ENCODE data around the gene PLCXD1.
"Not testable (repeated sequence)": the region's sequence is repeated elsewhere in the genome, so short reads cannot be mapped to it uniquely, and the experiment has no call there.

The PLCXD1 gene

GRCh38 chrX:250965-251364 lies 30.2 kb upstream of the PLCXD1 start:
- TF ChIP-seq EZH2 (IDR thresholded peaks at IDR 0.05; ENCODE audit: borderline replicate concordance, low read length): no peak
- TF ChIP-seq CTCF (IDR thresholded peaks at IDR 0.05; ENCODE audit: low read length): no peak
- H3K4me1 ChIP-seq (ENCODE audit: insufficient read depth, low read length, severe bottlenecking): peaks cover 12% of the 10 kb centered on the region
- no peaks in the 10 kb centered on the region for H3K36me3 ChIP-seq (ENCODE audit: insufficient read depth, low read length)
- H4K20me1 ChIP-seq (ENCODE audit: insufficient read depth, low read length): no peaks in the 10 kb centered on the region
- H3K9me2 ChIP-seq (ENCODE audit: low read depth, low read length): no peaks in the 10 kb centered on the region
- H3K4me2 ChIP-seq (ENCODE audit: low read length): peak overlapping the region; percentile 43; the same call in 1 of the 2 replicates
- H2AFZ ChIP-seq (ENCODE audit: low read length): 0 out of 2 replicates have a peak overlapping the region, but pooled peaks have one; percentile 20
- H3K27ac ChIP-seq (ENCODE audit: low read depth, low read length, poor library complexity, severe bottlenecking): peak overlapping the region; percentile 72
- H3K9ac ChIP-seq (ENCODE audit: low read length): peak overlapping the region; percentile 33; the same call in 1 of the 2 replicates
- H3F3A ChIP-seq (ENCODE audit: insufficient read depth, low read length): no peaks in the 10 kb centered on the region
- H3K27me3 ChIP-seq (ENCODE audit: insufficient read depth, low read length): no peaks in the 10 kb centered on the region
- H3K79me2 ChIP-seq (ENCODE audit: insufficient read depth, low read length): no peaks in the 10 kb centered on the region
- H3K9me3 ChIP-seq (ENCODE audit: low read length): no peaks in the 10 kb centered on the region
- H3K4me3 ChIP-seq (ENCODE audit: low read depth, low read length, poor library complexity, severe bottlenecking): peak overlapping the region; percentile 33

GRCh38 chrX:251396-252243 lies 29.6 kb upstream of the PLCXD1 start:
- H3F3A ChIP-seq (ENCODE audit: insufficient read depth, low read length); H3K9me3 ChIP-seq (ENCODE audit: low read length); H3K27me3 ChIP-seq (ENCODE audit: insufficient read depth, low read length); H3K36me3 ChIP-seq (ENCODE audit: insufficient read depth, low read length); H3K79me2 ChIP-seq (ENCODE audit: insufficient read depth, low read length); H3K9me2 ChIP-seq (ENCODE audit: low read depth, low read length); H4K20me1 ChIP-seq (ENCODE audit: insufficient read depth, low read length): not testable (repeated sequence)
- Histone ChIP-seq H3K9ac (ENCODE audit: low read length) (peak overlapping the region; percentile 33; the same call in 1 of the 2 replicates), H3K27ac (ENCODE audit: low read depth, low read length, poor library complexity, severe bottlenecking) (peak overlapping the region; percentile 72), H2AFZ (ENCODE audit: low read length) (0 out of 2 replicates have a peak overlapping the region, but pooled peaks have one; percentile 20), H3K4me3 (ENCODE audit: low read depth, low read length, poor library complexity, severe bottlenecking) (peak overlapping the region; percentile 33), H3K4me1 (ENCODE audit: insufficient read depth, low read length, severe bottlenecking) (peaks cover 12% of the 10 kb centered on the region), H3K4me2 (ENCODE audit: low read length) (peak overlapping the region; percentile 43; the same call in 1 of the 2 replicates)

GRCh38 chrX:252244-252956 lies 28.8 kb upstream of the PLCXD1 start:
- Histone ChIP-seq H3F3A (ENCODE audit: insufficient read depth, low read length) (no peaks in the 10 kb centered on the region), H3K9ac (ENCODE audit: low read length) (no peak overlapping the region), H3K79me2 (ENCODE audit: insufficient read depth, low read length) (no peaks in the 10 kb centered on the region), H2AFZ (ENCODE audit: low read length) (no peak overlapping the region), H3K36me3 (ENCODE audit: insufficient read depth, low read length) (no peaks in the 10 kb centered on the region), H3K4me2 (ENCODE audit: low read length) (no peak overlapping the region), H3K27ac (ENCODE audit: low read depth, low read length, poor library complexity, severe bottlenecking) (no peak overlapping the region), H3K4me3 (ENCODE audit: low read depth, low read length, poor library complexity, severe bottlenecking) (no peak overlapping the region), H4K20me1 (ENCODE audit: insufficient read depth, low read length) (no peaks in the 10 kb centered on the region), H3K9me3 (ENCODE audit: low read length) (no peaks in the 10 kb centered on the region), H3K27me3 (ENCODE audit: insufficient read depth, low read length) (no peaks in the 10 kb centered on the region), H3K9me2 (ENCODE audit: low read depth, low read length) (no peaks in the 10 kb centered on the region), H3K4me1 (ENCODE audit: insufficient read depth, low read length, severe bottlenecking) (peaks cover 12% of the 10 kb centered on the region)
- TF ChIP-seq CTCF (IDR thresholded peaks at IDR 0.05; ENCODE audit: low read length) (no peak), EZH2 (IDR thresholded peaks at IDR 0.05; ENCODE audit: borderline replicate concordance, low read length) (no peak)
